ENCODE results near the gene ASB4. TPM values are rescaled to one million over a fixed set of nuclear protein-coding genes. Genes with fewer than 3 reads are reported as not detected.

The ASB4 gene
- total RNA-seq, 1 experiment from 2014 or later: not detected

- Histone ChIP-seq H3K4me1 (ENCODE audit: insufficient read depth, low read length, poor library complexity, severe bottlenecking) (peaks cover 36% of the 10 kb centered on the region), H3K27ac (ENCODE audit: low read depth, low read length, poor library complexity, severe bottlenecking) (peak overlapping the region; percentile 9), H3K4me3 (ENCODE audit: low read depth, low read length, poor library complexity, severe bottlenecking) (no peak overlapping the region), H3K36me3 (ENCODE audit: insufficient read depth, low read length, poor library complexity, severe bottlenecking) (no peaks in the 10 kb centered on the region), H3K9me3 (ENCODE audit: low read depth, low read length, poor library complexity, severe bottlenecking) (no peaks in the 10 kb centered on the region), H3K27me3 (replicated peaks; ENCODE audit: insufficient read depth, low read depth, low read length, poor library complexity) (no peaks in the 10 kb centered on the region)
- intact Hi-C loops (cut with micrococcal nuclease; ENCODE audit: unreplicated experiment): loop anchor here (5.0 to 10.0 kb wide), 4 partner anchors 229 to 1189 kb away; partner anchors contain the start of gene SGCE
- CTCF ChIA-PET: interaction anchor here (0.9 to 1.6 kb wide), 6 partner anchors 80 to 1187 kb away, joined by 3 to 9 read pairs (median 4); partner anchors contain the start of gene PON3
- TF ChIP-seq CTCF (conservative IDR thresholded peaks at IDR 0.05; ENCODE audit: low read depth, low read length): no peak
- no peak for TF ChIP-seq EZH2 (IDR thresholded peaks at IDR 0.05; ENCODE audit: borderline replicate concordance, low read depth, low read length, poor library complexity, severe bottlenecking)
- POLR2A ChIA-PET (ENCODE audit: low non-redundant PET): interaction anchor here (0.7 kb wide), 1 partner anchor 230 kb away, joined by 3 read pairs; no protein-coding TSS in a partner anchor
- no TSS peak for BruUV-seq (replicated peaks)
- DNase-seq (ENCODE audit: low spot score): no peak
Observed at GRCh38 chr7:95476072-95476847, 9.5 kb upstream of the ASB4 start.

GRCh38 chr7:95476904-95477594 lies 8.7 kb upstream of the ASB4 start:
- Histone ChIP-seq H3K4me1 (ENCODE audit: insufficient read depth, low read length, poor library complexity, severe bottlenecking) (peaks cover 28% of the 10 kb centered on the region), H3K27ac (ENCODE audit: low read depth, low read length, poor library complexity, severe bottlenecking) (peak overlapping the region; percentile 9), H3K27me3 (replicated peaks; ENCODE audit: insufficient read depth, low read depth, low read length, poor library complexity) (no peaks in the 10 kb centered on the region), H3K4me3 (ENCODE audit: low read depth, low read length, poor library complexity, severe bottlenecking) (no peak overlapping the region), H3K9me3 (ENCODE audit: low read depth, low read length, poor library complexity, severe bottlenecking) (no peaks in the 10 kb centered on the region), H3K36me3 (ENCODE audit: insufficient read depth, low read length, poor library complexity, severe bottlenecking) (no peaks in the 10 kb centered on the region)
- no TSS peak for BruUV-seq (replicated peaks)
- ChIA-PET POLR2A (ENCODE audit: low non-redundant PET) (interaction anchor here (0.7 kb wide), 1 partner anchor 230 kb away, joined by 3 read pairs; no protein-coding TSS in a partner anchor), CTCF (interaction anchor here (0.9 to 1.6 kb wide), 6 partner anchors 81 to 1188 kb away, joined by 3 to 9 read pairs (median 4); partner anchors contain the start of gene PON3)
- intact Hi-C loops (cut with micrococcal nuclease; ENCODE audit: unreplicated experiment): loop anchor here (1.0 to 10.0 kb wide), 6 partner anchors 120 to 1190 kb away; partner anchors contain the start of gene SGCE
- TF ChIP-seq EZH2 (IDR thresholded peaks at IDR 0.05; ENCODE audit: borderline replicate concordance, low read depth, low read length, poor library complexity, severe bottlenecking) (no peak), CTCF (conservative IDR thresholded peaks at IDR 0.05; ENCODE audit: low read depth, low read length) (peak; percentile 85)
- peak; percentile 85 for DNase-seq (ENCODE audit: low spot score)

- intact Hi-C loops (cut with micrococcal nuclease; ENCODE audit: unreplicated experiment): loop anchor here (2.0 to 10.0 kb wide), 5 partner anchors 231 to 1191 kb away; partner anchors contain the start of gene SGCE
- Histone ChIP-seq H3K27ac (ENCODE audit: low read depth, low read length, poor library complexity, severe bottlenecking) (no peak overlapping the region), H3K9me3 (ENCODE audit: low read depth, low read length, poor library complexity, severe bottlenecking) (no peaks in the 10 kb centered on the region), H3K36me3 (ENCODE audit: insufficient read depth, low read length, poor library complexity, severe bottlenecking) (no peaks in the 10 kb centered on the region), H3K4me1 (ENCODE audit: insufficient read depth, low read length, poor library complexity, severe bottlenecking) (peaks cover 14% of the 10 kb centered on the region), H3K4me3 (ENCODE audit: low read depth, low read length, poor library complexity, severe bottlenecking) (peak overlapping the region; percentile 17), H3K27me3 (replicated peaks; ENCODE audit: insufficient read depth, low read depth, low read length, poor library complexity) (no peaks in the 10 kb centered on the region)
- peak; percentile 87 for DNase-seq (ENCODE audit: low spot score)
- CTCF ChIA-PET: interaction anchor here (0.6 to 1.2 kb wide), 2 partner anchors 121 to 212 kb away, joined by 4 to 14 read pairs; no protein-coding TSS in a partner anchor
- POLR2A ChIA-PET (ENCODE audit: low non-redundant PET): no interaction called here
- BruUV-seq (replicated peaks): no TSS peak
- TF ChIP-seq EZH2 (IDR thresholded peaks at IDR 0.05; ENCODE audit: borderline replicate concordance, low read depth, low read length, poor library complexity, severe bottlenecking): no peak
- peak; percentile 79 for TF ChIP-seq CTCF (conservative IDR thresholded peaks at IDR 0.05; ENCODE audit: low read depth, low read length)
Observed at GRCh38 chr7:95478272-95479037, 7.3 kb upstream of the ASB4 start.

Measured in A673 (cell line).